ENCODE measurements around the gene MTPN. TPM values are rescaled to one million over a fixed set of nuclear protein-coding genes. Genes with fewer than 3 reads are reported as not detected.

MTPN gene
- polyA plus RNA-seq, 1 experiment, result 99.4 TPM

DNA sequence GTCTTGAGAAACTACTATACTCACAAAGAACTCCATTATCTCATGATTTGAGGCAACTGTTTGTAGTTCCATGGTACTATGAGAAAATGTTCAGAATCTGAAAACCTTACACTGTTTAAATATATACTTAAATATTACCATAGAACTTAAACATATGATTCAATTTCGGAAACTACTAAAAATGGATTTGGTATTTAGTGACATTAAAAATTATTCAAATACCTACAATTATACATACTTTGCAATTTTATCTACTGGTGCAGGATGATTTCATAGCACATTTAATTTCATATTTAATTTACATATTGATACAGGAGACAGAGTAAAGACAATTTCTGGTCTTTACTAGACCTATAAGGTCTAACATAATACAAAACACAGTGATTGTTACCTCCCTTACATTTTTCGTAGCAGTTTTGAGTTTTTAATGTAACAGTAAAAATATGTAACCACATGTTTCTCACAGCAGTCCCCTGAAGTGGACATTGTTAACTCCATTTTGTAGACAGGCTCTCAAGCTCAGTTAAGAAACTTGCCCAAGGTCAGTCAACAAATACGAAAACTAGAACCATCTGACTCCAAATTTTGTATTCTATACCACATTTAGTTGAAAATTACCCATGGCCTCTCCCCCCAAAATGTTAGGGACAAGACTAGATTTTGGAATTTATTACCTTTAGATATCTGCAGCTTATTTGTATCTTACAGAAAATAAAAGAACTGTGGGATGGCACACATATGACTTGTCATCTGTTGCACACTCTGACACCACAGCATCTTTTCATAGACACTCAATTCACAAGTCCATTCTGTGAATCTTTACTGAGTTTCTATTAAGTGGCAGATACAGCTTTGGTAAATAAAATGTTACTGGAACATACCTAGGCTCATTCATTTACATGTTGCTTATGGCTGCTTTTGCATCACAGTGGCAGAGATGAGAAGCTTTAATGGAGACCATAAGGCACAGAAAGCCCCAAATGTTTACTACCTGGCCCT, 36.8 kb downstream of the MTPN start:
- DNase-seq (ENCODE audit: low read depth), result no peak
- Histone ChIP-seq H3K4me3 (ENCODE audit: low read depth, low read length) (no peak overlapping the region), H3K36me3 (ENCODE audit: control insufficient read depth, insufficient read depth, low read length) (no peaks in the 10 kb centered on the region; the same call in 1 of the 2 replicates), H3K27me3 (ENCODE audit: control insufficient read depth, insufficient read depth, low read length) (no peaks in the 10 kb centered on the region)
- TF ChIP-seq, protein P1, sequence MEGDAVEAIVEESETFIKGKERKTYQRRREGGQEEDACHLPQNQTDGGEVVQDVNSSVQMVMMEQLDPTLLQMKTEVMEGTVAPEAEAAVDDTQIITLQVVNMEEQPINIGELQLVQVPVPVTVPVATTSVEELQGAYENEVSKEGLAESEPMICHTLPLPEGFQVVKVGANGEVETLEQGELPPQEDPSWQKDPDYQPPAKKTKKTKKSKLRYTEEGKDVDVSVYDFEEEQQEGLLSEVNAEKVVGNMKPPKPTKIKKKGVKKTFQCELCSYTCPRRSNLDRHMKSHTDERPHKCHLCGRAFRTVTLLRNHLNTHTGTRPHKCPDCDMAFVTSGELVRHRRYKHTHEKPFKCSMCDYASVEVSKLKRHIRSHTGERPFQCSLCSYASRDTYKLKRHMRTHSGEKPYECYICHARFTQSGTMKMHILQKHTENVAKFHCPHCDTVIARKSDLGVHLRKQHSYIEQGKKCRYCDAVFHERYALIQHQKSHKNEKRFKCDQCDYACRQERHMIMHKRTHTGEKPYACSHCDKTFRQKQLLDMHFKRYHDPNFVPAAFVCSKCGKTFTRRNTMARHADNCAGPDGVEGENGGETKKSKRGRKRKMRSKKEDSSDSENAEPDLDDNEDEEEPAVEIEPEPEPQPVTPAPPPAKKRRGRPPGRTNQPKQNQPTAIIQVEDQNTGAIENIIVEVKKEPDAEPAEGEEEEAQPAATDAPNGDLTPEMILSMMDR (IDR thresholded peaks at IDR 0.05; ENCODE audit: insufficient read depth, low read depth, low read length), result no peak
- POLR2A ChIA-PET, result interaction anchor here (0.6 kb wide), 1 partner anchor 25 kb away, joined by 4 read pairs; no protein-coding TSS in a partner anchor
- CTCF ChIA-PET, result interaction anchor here (1.0 to 1.3 kb wide), 3 partner anchors 10 to 69 kb away, joined by 3 to 6 read pairs (median 4); no protein-coding TSS in a partner anchor

DNA sequence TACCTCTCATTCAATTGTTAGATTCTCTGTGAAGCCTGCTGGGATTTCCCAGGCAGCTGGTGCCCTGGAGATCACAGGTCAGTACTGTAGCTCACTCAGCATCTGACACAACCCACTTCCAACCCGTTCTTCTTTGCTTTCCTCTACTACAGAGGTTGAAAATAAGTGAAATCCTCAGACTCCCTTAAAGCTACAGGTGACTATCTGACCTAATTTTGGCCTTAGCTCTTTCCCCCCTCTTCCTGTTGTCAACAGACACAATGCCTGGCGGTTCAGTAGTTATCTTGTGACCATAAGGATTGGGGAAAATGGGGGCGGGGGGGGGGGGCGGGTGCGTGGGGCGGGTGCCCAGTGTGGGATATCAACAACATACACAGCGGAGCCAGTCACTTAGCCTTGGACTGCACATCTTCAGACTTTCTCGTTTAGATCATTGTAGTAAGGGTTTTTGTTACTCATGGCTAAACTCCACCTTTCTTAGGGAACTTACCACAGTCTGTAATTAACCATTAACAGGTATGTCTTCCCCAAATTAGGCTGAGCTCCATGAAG, 37.8 kb downstream of the MTPN start:
- POLR2A ChIA-PET, result no interaction called here
- DNase-seq (ENCODE audit: low read depth), result no peak
- H3K27me3 ChIP-seq (ENCODE audit: control insufficient read depth, insufficient read depth, low read length), result no peaks in the 10 kb centered on the region
- TF ChIP-seq, protein P1 (IDR thresholded peaks at IDR 0.05; ENCODE audit: insufficient read depth, low read depth, low read length), result no peak
- no peaks in the 10 kb centered on the region for H3K36me3 ChIP-seq (ENCODE audit: control insufficient read depth, insufficient read depth, low read length)
- no peak overlapping the region for H3K4me3 ChIP-seq (ENCODE audit: low read depth, low read length)
- CTCF ChIA-PET, result interaction anchor here (0.6 kb wide), 1 partner anchor 381 kb away, joined by 3 read pairs; no protein-coding TSS in a partner anchor

DNA sequence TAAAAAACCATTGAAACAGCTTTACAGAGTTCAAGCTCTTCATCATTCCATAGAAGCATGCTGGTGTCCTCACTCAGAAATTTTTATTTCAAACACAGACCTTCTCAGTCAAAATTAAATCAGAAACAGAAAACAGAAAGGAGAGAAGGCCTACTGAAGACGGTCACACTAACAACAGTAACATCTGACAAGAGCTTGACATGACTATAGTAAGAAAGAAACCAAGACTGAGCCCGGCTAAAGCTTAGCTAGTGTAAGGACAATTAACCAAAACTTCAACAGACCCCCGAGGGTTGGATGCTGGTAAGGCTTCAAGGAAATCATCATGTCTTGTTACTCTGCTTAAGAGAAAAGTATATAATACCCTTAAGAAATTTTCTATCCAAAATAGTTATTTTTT, 38.6 kb downstream of the MTPN start:
- POLR2A ChIA-PET, result no interaction called here
- no peaks in the 10 kb centered on the region for H3K27me3 ChIP-seq (ENCODE audit: control insufficient read depth, insufficient read depth, low read length)
- 0 out of 2 replicates have a peak, but pooled peaks cover 1% of the 10 kb centered on the region for H3K36me3 ChIP-seq (ENCODE audit: control insufficient read depth, insufficient read depth, low read length)
- CTCF ChIA-PET, result no interaction called here
- H3K4me3 ChIP-seq (ENCODE audit: low read depth, low read length), result no peak overlapping the region
- TF ChIP-seq, protein P1 (IDR thresholded peaks at IDR 0.05; ENCODE audit: insufficient read depth, low read depth, low read length), result no peak
- DNase-seq (ENCODE audit: low read depth), result no peak

DNA sequence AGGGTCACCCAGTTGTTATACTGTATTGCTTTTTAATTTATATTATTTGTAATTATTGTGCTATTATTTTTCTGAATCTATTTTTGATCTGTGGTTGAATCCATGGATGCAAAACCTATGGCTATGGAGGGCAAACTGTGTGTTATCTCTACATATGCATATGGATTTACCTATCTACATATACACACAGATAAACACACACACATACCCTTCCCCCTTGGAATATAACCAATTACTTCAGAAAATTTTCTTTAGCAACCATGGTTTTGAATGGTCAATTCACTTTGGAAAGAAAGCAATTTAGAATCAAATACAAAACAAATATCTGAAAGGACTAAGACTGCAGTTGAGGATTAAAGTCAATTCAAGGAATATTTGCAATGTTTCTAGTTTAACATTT, 39.1 kb downstream of the MTPN start:
- H3K36me3 ChIP-seq (ENCODE audit: control insufficient read depth, insufficient read depth, low read length), result 0 out of 2 replicates have a peak, but pooled peaks cover 1% of the 10 kb centered on the region
- no peak for DNase-seq (ENCODE audit: low read depth)
- no peaks in the 10 kb centered on the region for H3K27me3 ChIP-seq (ENCODE audit: control insufficient read depth, insufficient read depth, low read length)
- ChIA-PET POLR2A (no interaction called here), CTCF (no interaction called here)
- TF ChIP-seq, protein P1 (IDR thresholded peaks at IDR 0.05; ENCODE audit: insufficient read depth, low read depth, low read length), result no peak
- no peak overlapping the region for H3K4me3 ChIP-seq (ENCODE audit: low read depth, low read length)

All from BJ (cell line).